Prostate gland (tissue), 2 donors: ENCODE results near the gene FER.
"Not testable (repeated sequence)": the region's sequence is repeated elsewhere in the genome, so short reads cannot be mapped to it uniquely, and the experiment has no call there.

Experiments
- CTCF ChIP-seq, 4 experiments: fragments of 200-600 bp in 2 of 4; fragments of 450-650 bp in 2 of 4; sonication (generic) in 2 of 4; IDR thresholded peaks; 1 replicate in 3 of 4; 2 replicates in 1 of 4; pipeline ENCODE4 v1.5.1; 2016 to 2019; ENCODE audit warnings: antibody characterized with exemption in 4 of 4, mild to moderate bottlenecking in 2 of 4, moderate library complexity in 2 of 4
- POLR2A ChIP-seq: fragments of 450-650 bp; IDR thresholded peaks from one replicate; pipeline ENCODE4 v1.6.1; 2016; ENCODE audit warnings: antibody characterized with exemption, mild to moderate bottlenecking
- POLR2AphosphoS5 ChIP-seq: sonication (generic); formaldehyde crosslinking; IDR thresholded peaks from one replicate; pipeline ENCODE4 v1.6.1; 2017; ENCODE audit warnings: antibody characterized with exemption

- not testable (repeated sequence) for TF ChIP-seq CTCF (IDR thresholded peaks at IDR 0.05); POLR2AphosphoS5; POLR2A
Measured at GRCh38 chr5:108899244-108899643, 151.5 kb downstream of the FER start.
